ENCODE results near the gene PPFIBP1.

PPFIBP1 gene

GRCh38 chr12:27730097-27730588, 206.1 kb downstream of the PPFIBP1 start:
- no peaks in the 10 kb centered on the region for H3K9me3 ChIP-seq (ENCODE audit: low read length)
- no peak overlapping the region for H3K4me3 ChIP-seq (ENCODE audit: low read depth, low read length, poor library complexity, severe bottlenecking)
- H3K4me1 ChIP-seq (ENCODE audit: insufficient read depth, low read length, severe bottlenecking) = peaks cover 4% of the 10 kb centered on the region
- TF ChIP-seq EZH2 (IDR thresholded peaks at IDR 0.05; ENCODE audit: borderline replicate concordance, low read length) (no peak), CTCF (IDR thresholded peaks at IDR 0.05; ENCODE audit: low read length) (no peak)
- no peak overlapping the region for H3K9ac ChIP-seq (ENCODE audit: low read length)
- no peak overlapping the region for H2AFZ ChIP-seq (ENCODE audit: low read length)
- no peak overlapping the region for H3K4me2 ChIP-seq (ENCODE audit: low read length)
- peaks cover 61% of the 10 kb centered on the region for H3K36me3 ChIP-seq (ENCODE audit: insufficient read depth, low read length)
- no peaks in the 10 kb centered on the region for H3F3A ChIP-seq (ENCODE audit: insufficient read depth, low read length)
- no peaks in the 10 kb centered on the region for H3K79me2 ChIP-seq (ENCODE audit: insufficient read depth, low read length)
- no peaks in the 10 kb centered on the region for H3K9me2 ChIP-seq (ENCODE audit: low read depth, low read length)
- no peaks in the 10 kb centered on the region for H3K27me3 ChIP-seq (ENCODE audit: insufficient read depth, low read length)
- H3K27ac ChIP-seq (ENCODE audit: low read depth, low read length, poor library complexity, severe bottlenecking) = no peak overlapping the region
- no peaks in the 10 kb centered on the region for H4K20me1 ChIP-seq (ENCODE audit: insufficient read depth, low read length)

GRCh38 chr12:27732281-27732680, 208.3 kb downstream of the PPFIBP1 start:
- H3K27me3 ChIP-seq (ENCODE audit: insufficient read depth, low read length) = no peaks in the 10 kb centered on the region
- no peaks in the 10 kb centered on the region for H3K9me3 ChIP-seq (ENCODE audit: low read length)
- H3K36me3 ChIP-seq (ENCODE audit: insufficient read depth, low read length) = peaks cover 59% of the 10 kb centered on the region; the same call in 1 of the 2 replicates
- no peaks in the 10 kb centered on the region for H4K20me1 ChIP-seq (ENCODE audit: insufficient read depth, low read length)
- H3K4me1 ChIP-seq (ENCODE audit: insufficient read depth, low read length, severe bottlenecking) = peaks cover 11% of the 10 kb centered on the region
- no peak overlapping the region for H3K9ac ChIP-seq (ENCODE audit: low read length)
- H3F3A ChIP-seq (ENCODE audit: insufficient read depth, low read length) = no peaks in the 10 kb centered on the region
- no peak overlapping the region for H3K4me2 ChIP-seq (ENCODE audit: low read length)
- no peak overlapping the region for H2AFZ ChIP-seq (ENCODE audit: low read length)
- H3K4me3 ChIP-seq (ENCODE audit: low read depth, low read length, poor library complexity, severe bottlenecking) = no peak overlapping the region
- H3K79me2 ChIP-seq (ENCODE audit: insufficient read depth, low read length) = no peaks in the 10 kb centered on the region
- no peaks in the 10 kb centered on the region for H3K9me2 ChIP-seq (ENCODE audit: low read depth, low read length)
- TF ChIP-seq CTCF (IDR thresholded peaks at IDR 0.05; ENCODE audit: low read length) = peak; percentile 42; the same call in 1 of the 2 replicates
- TF ChIP-seq EZH2 (IDR thresholded peaks at IDR 0.05; ENCODE audit: borderline replicate concordance, low read length) = no peak
- H3K27ac ChIP-seq (ENCODE audit: low read depth, low read length, poor library complexity, severe bottlenecking) = no peak overlapping the region

GRCh38 chr12:27733052-27733656, 209.1 kb downstream of the PPFIBP1 start:
- no peaks in the 10 kb centered on the region for H3K9me2 ChIP-seq (ENCODE audit: low read depth, low read length)
- TF ChIP-seq EZH2 (IDR thresholded peaks at IDR 0.05; ENCODE audit: borderline replicate concordance, low read length) (no peak), CTCF (IDR thresholded peaks at IDR 0.05; ENCODE audit: low read length) (peak; percentile 92)
- no peak overlapping the region for H3K27ac ChIP-seq (ENCODE audit: low read depth, low read length, poor library complexity, severe bottlenecking)
- no peak overlapping the region for H3K4me2 ChIP-seq (ENCODE audit: low read length)
- peaks cover 11% of the 10 kb centered on the region for H3K4me1 ChIP-seq (ENCODE audit: insufficient read depth, low read length, severe bottlenecking)
- peaks cover 61% of the 10 kb centered on the region; the same call in 1 of the 2 replicates for H3K36me3 ChIP-seq (ENCODE audit: insufficient read depth, low read length)
- H3K79me2 ChIP-seq (ENCODE audit: insufficient read depth, low read length) = no peaks in the 10 kb centered on the region
- no peak overlapping the region for H2AFZ ChIP-seq (ENCODE audit: low read length)
- no peak overlapping the region for H3K4me3 ChIP-seq (ENCODE audit: low read depth, low read length, poor library complexity, severe bottlenecking)
- H4K20me1 ChIP-seq (ENCODE audit: insufficient read depth, low read length) = no peaks in the 10 kb centered on the region
- H3K27me3 ChIP-seq (ENCODE audit: insufficient read depth, low read length) = no peaks in the 10 kb centered on the region
- no peaks in the 10 kb centered on the region for H3F3A ChIP-seq (ENCODE audit: insufficient read depth, low read length)
- H3K9ac ChIP-seq (ENCODE audit: low read length) = no peak overlapping the region
- H3K9me3 ChIP-seq (ENCODE audit: low read length) = no peaks in the 10 kb centered on the region

Measured in OCI-LY1 (cell line).